Neuronal stem cell (in vitro differentiated cells): Measurements from ENCODE around the gene C14orf39.
"Not testable (repeated sequence)": the region's sequence is repeated elsewhere in the genome, so short reads cannot be mapped to it uniquely, and the experiment has no call there.

Experiments
- DNase-seq: peaks from one replicate; pipeline ENCODE4 v3.0.0-alpha.2; 2013; ENCODE audit warnings: low spot score
- H2AFZ ChIP-seq: one replicate; pipeline ENCODE4 v1.6.1; 2013; ENCODE audit warnings: mild to moderate bottlenecking, low read length, inconsistent platforms
- H2AK5ac ChIP-seq: 2 replicates; pipeline ENCODE4 v1.6.1; 2013; ENCODE audit warnings: low read depth, mild to moderate bottlenecking, inconsistent platforms, low read length, moderate library complexity, mixed read lengths
- H2BK120ac ChIP-seq: 2 replicates; pipeline ENCODE4 v1.6.1; 2013; ENCODE audit warnings: low read depth, mild to moderate bottlenecking, inconsistent platforms, low read length, moderate library complexity, mixed read lengths
- H2BK12ac ChIP-seq: one replicate; pipeline ENCODE4 v1.6.1; 2013; ENCODE audit warnings: low read length, inconsistent platforms
- H2BK15ac ChIP-seq: 2 replicates; pipeline ENCODE4 v1.6.1; 2013; ENCODE audit warnings: mild to moderate bottlenecking, low read length, inconsistent platforms, mixed read lengths
- H2BK5ac ChIP-seq: one replicate; pipeline ENCODE4 v1.6.1; 2013; ENCODE audit warnings: inconsistent platforms, mild to moderate bottlenecking, low read length, moderate library complexity
- H3K14ac ChIP-seq: one replicate; pipeline ENCODE4 v1.6.1; 2013; ENCODE audit warnings: low read length, inconsistent platforms
- H3K18ac ChIP-seq: 2 replicates; pipeline ENCODE4 v1.6.1; 2013; ENCODE audit warnings: low read length, inconsistent platforms
- H3K23ac ChIP-seq: 2 replicates; pipeline ENCODE4 v1.6.1; 2013; ENCODE audit warnings: low read depth, mild to moderate bottlenecking, mixed read lengths, low read length, inconsistent platforms; ENCODE audit not compliant: poor library complexity
- H3K27ac ChIP-seq: replicated peaks from 3 replicates; pipeline ENCODE4 v1.5.1; 2013; ENCODE audit warnings: low read length, inconsistent platforms
- H3K27me3 ChIP-seq, 3 experiments: 2 replicates each; pipeline ENCODE4 v1.6.1; 2013; ENCODE audit warnings: low read length in 3 of 3, mild to moderate bottlenecking in 2 of 3, inconsistent platforms in 1 of 3, low read depth in 1 of 3, mixed read lengths in 1 of 3, moderate library complexity in 1 of 3; ENCODE audit not compliant: control insufficient read depth in 3 of 3, insufficient read depth in 3 of 3
- H3K36me3 ChIP-seq, 2 donors: replicated peaks in 1 of 2; 2 replicates each; pipeline ENCODE4 v1.6.1; 2013; ENCODE audit warnings: low read length in 2 of 2; ENCODE audit not compliant: control insufficient read depth in 2 of 2, insufficient read depth in 2 of 2
- H3K4ac ChIP-seq: 2 replicates; pipeline ENCODE4 v1.6.1; 2013; ENCODE audit warnings: inconsistent platforms, mild to moderate bottlenecking, low read length, moderate library complexity
- H3K4me1 ChIP-seq, 2 donors: 1 replicate in 1 of 2; 2 replicates in 1 of 2; pipeline ENCODE4 v1.6.1; 2013; ENCODE audit warnings: low read length in 2 of 2, low read depth in 1 of 2; ENCODE audit not compliant: control insufficient read depth in 2 of 2, insufficient read depth in 1 of 2
- H3K4me2 ChIP-seq: one replicate; pipeline ENCODE4 v1.6.1; 2013; ENCODE audit warnings: mild to moderate bottlenecking, low read length, inconsistent platforms; ENCODE audit not compliant: insufficient read depth, poor library complexity, severe bottlenecking
- H3K4me3 ChIP-seq, 2 donors: 2 replicates each; pipeline ENCODE4 v1.5.1; 2013; ENCODE audit warnings: low read length in 2 of 2, mild to moderate bottlenecking in 2 of 2, inconsistent platforms in 1 of 2, moderate library complexity in 1 of 2
- H3K79me1 ChIP-seq: one replicate; pipeline ENCODE4 v1.6.1; 2013; ENCODE audit warnings: low read depth, mild to moderate bottlenecking, inconsistent platforms, low read length, moderate library complexity
- H3K9ac ChIP-seq: one replicate; pipeline ENCODE4 v1.6.1; 2013; ENCODE audit warnings: mild to moderate bottlenecking, low read depth, low read length, inconsistent platforms; ENCODE audit not compliant: poor library complexity
- H3K9me3 ChIP-seq, 2 donors: replicated peaks in 1 of 2; 2 replicates each; pipeline versions ENCODE3 to v1.6.1; 2013; ENCODE audit warnings: low read length in 2 of 2, mild to moderate bottlenecking in 2 of 2, inconsistent platforms in 1 of 2, low read depth in 1 of 2, mixed read lengths in 1 of 2, moderate library complexity in 1 of 2; ENCODE audit not compliant: control insufficient read depth in 2 of 2, insufficient read depth in 1 of 2
- H4K8ac ChIP-seq: one replicate; pipeline ENCODE4 v1.6.1; 2013; ENCODE audit warnings: low read depth, mild to moderate bottlenecking, inconsistent platforms, low read length, moderate library complexity
- H4K91ac ChIP-seq: one replicate; pipeline ENCODE4 v1.6.1; 2013; ENCODE audit warnings: low read length, low read depth, mild to moderate bottlenecking, inconsistent platforms; ENCODE audit not compliant: poor library complexity
- WGBS, 2 donors: extraction: QIAGEN DNeasy Blood & Tissue Kit; methylation state at CpG; one replicate each; pipeline ENCODE4 v1.1.7; 2013; ENCODE audit warnings: missing lambda C conversion rate in 2 of 2, mixed read lengths in 1 of 2; ENCODE audit not compliant: insufficient read length in 2 of 2, insufficient replicate concordance in 1 of 2; ENCODE audit errors: extremely low coverage in 2 of 2; 5-methylcytosine and 5-hydroxymethylcytosine counted together

The C14orf39 gene

DNA sequence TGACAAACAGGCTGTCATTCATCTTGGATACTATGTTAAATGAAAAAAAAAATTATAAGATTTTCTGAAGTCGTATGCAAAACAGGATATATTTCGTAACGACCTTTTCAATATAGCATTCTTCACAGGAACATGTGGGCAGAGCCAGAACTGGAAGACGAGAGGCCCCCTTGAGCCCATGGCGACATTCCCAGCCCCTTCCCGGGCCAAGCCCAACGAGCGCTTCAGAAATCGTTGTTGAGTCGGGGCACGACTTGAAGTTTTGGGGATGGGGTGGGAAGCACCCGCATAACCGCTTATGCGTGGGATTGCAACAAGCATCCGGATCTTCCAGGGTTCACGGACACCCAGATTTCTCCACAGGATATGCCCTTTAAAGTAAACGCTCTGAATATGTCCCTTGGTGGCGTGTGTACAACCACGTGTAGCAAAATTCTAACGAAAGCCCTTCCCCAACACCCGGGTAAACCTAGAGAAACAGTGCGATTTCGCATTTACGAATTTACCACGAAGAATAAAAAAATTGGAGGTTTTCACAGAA is 736 bp downstream of the C14orf39 start:
- no peak overlapping the region for H4K8ac ChIP-seq

GRCh38 chr14:60482743-60483142 is 3.1 kb downstream of the C14orf39 start:
- no peak overlapping the region for H3K14ac ChIP-seq
- no peak overlapping the region for H2BK15ac ChIP-seq
- H3K27me3 ChIP-seq: peaks cover 0 to 35% (median 3%) of the 10 kb centered on the region in 3 experiments
- no peaks in the 10 kb centered on the region for H3K4me1 ChIP-seq
- no peak overlapping the region for H2BK5ac ChIP-seq
- H2BK120ac ChIP-seq: no peak overlapping the region
- no peak overlapping the region for H2AK5ac ChIP-seq
- WGBS, 2 donors: no CpG with 5 or more reads among the region's 1 CpG
- H3K27ac ChIP-seq: no peak overlapping the region
- no peak for DNase-seq
- no peak overlapping the region for H2BK12ac ChIP-seq
- H3K4me2 ChIP-seq: no peak overlapping the region
- no peak overlapping the region for H3K18ac ChIP-seq
- no peak overlapping the region for H3K23ac ChIP-seq
- H3K4me3 ChIP-seq: no peak overlapping the region
- no peak overlapping the region for H4K8ac ChIP-seq
- no peak overlapping the region for H2AFZ ChIP-seq
- no peaks in the 10 kb centered on the region for H3K36me3 ChIP-seq
- H4K91ac ChIP-seq: no peak overlapping the region
- no peak overlapping the region for H3K4ac ChIP-seq
- no peak overlapping the region for H3K9ac ChIP-seq
- no peaks in the 10 kb centered on the region for H3K79me1 ChIP-seq
- peaks cover 0 to 2% of the 10 kb centered on the region in 2 donors for H3K9me3 ChIP-seq

More for the DNA sequence above, 736 bp downstream of the C14orf39 start:
- Histone ChIP-seq H3K4me3 (peak overlapping the region; percentile 44 to 86), H2AK5ac (peak overlapping the region; percentile 46), H2BK12ac (no peak overlapping the region), H3K4ac (no peak overlapping the region), H3K4me1 (no peaks in the 10 kb centered on the region), H3K4me2 (peak overlapping the region; percentile 61), H2BK120ac (no peak overlapping the region), H2BK5ac (peak overlapping the region; percentile 75), H3K23ac (no peak overlapping the region), H3K9me3 (peaks cover 0 to 2% of the 10 kb centered on the region in 2 donors), H3K27me3 (peaks cover 0 to 47% (median 3%) of the 10 kb centered on the region in 3 experiments), H3K18ac (peak overlapping the region; percentile 97), H2BK15ac (peak overlapping the region; percentile 92), H2AFZ (peak overlapping the region; percentile 90), H3K14ac (peak overlapping the region; percentile 56), H3K36me3 (no peaks in the 10 kb centered on the region), H3K27ac (no peak overlapping the region), H4K91ac (no peak overlapping the region), H3K79me1 (no peaks in the 10 kb centered on the region), H3K9ac (peak overlapping the region; percentile 86)
- DNase-seq: no peak
- no CpG with 5 or more reads among the region's 25 CpGs for WGBS, 2 donors

GRCh38 chr14:60480248-60480647 is 5.6 kb downstream of the C14orf39 start:
- not testable (repeated sequence) for H2BK120ac ChIP-seq, H3K23ac ChIP-seq, H3K79me1 ChIP-seq, H2BK12ac ChIP-seq, H2BK5ac ChIP-seq, H3K4me3 ChIP-seq, H3K9ac ChIP-seq, DNase-seq, H4K8ac ChIP-seq, H3K4me1 ChIP-seq, H3K14ac ChIP-seq, H4K91ac ChIP-seq, H3K27ac ChIP-seq, H3K4ac ChIP-seq, H2BK15ac ChIP-seq, H3K9me3 ChIP-seq, H3K18ac ChIP-seq, H3K36me3 ChIP-seq, H2AFZ ChIP-seq, H3K4me2 ChIP-seq, H2AK5ac ChIP-seq
- H3K27me3 ChIP-seq: peaks cover 0 to 11% (median 0%) of the 10 kb centered on the region in 3 experiments
- no CpG with 5 or more reads among the region's 7 CpGs for WGBS, 2 donors

GRCh38 chr14:60455875-60456274 is 30.0 kb downstream of the C14orf39 start:
- Histone ChIP-seq H2BK12ac (no peak overlapping the region), H3K4me2 (no peak overlapping the region), H3K23ac (no peak overlapping the region), H3K4me1 (no peaks in the 10 kb centered on the region), H3K9me3 (no peaks in the 10 kb centered on the region), H3K18ac (no peak overlapping the region), H3K27ac (no peak overlapping the region), H3K9ac (no peak overlapping the region), H2AK5ac (no peak overlapping the region), H3K4ac (no peak overlapping the region), H4K8ac (no peak overlapping the region), H2BK15ac (no peak overlapping the region), H3K36me3 (no peaks in the 10 kb centered on the region), H3K79me1 (no peaks in the 10 kb centered on the region), H2BK120ac (no peak overlapping the region), H3K4me3 (no peak overlapping the region), H2AFZ (no peak overlapping the region), H4K91ac (no peak overlapping the region), H3K27me3 (no peaks in the 10 kb centered on the region), H3K14ac (no peak overlapping the region), H2BK5ac (no peak overlapping the region)
- no peak for DNase-seq
- no CpG with 5 or more reads among the region's 4 CpGs for WGBS, 2 donors
